ENCODE data around the gene NOTCH4.
"Not testable (repeated sequence)": the region's sequence is repeated elsewhere in the genome, so short reads cannot be mapped to it uniquely, and the experiment has no call there.

The NOTCH4 gene

GRCh38 chr6:32216998-32217397, 6.9 kb downstream of the NOTCH4 start:
- DNase-seq (ENCODE audit: low read depth in 2 of 2): no peak

- no peak for DNase-seq (ENCODE audit: low read depth in 2 of 2)
These were observed 7.6 kb downstream of the NOTCH4 start for GRCh38 chr6:32216285-32216684.

- no peak for DNase-seq (ENCODE audit: low read depth in 2 of 2)
These were observed 8.2 kb downstream of the NOTCH4 start for GRCh38 chr6:32215617-32216016.

DNA sequence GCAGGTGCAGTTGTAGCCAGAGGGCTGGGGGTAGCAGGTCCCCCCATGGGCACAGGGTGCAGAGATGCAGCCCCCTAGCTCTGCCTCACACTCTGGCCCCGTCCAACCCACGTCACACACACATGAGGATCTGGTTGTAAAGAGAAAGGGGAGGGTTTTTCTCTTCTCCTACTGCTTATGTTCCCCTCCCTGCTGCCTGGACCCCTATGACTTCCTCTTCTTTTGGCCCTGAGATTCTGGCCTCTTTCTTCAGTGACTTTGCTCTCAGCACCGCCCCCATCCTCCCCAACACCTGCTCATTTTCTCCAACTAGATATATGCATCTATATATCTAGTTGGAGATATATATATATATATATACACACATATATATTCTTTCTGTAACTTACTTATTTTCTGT, 9.7 kb downstream of the NOTCH4 start:
- no peak for DNase-seq (ENCODE audit: low read depth in 2 of 2)

DNA sequence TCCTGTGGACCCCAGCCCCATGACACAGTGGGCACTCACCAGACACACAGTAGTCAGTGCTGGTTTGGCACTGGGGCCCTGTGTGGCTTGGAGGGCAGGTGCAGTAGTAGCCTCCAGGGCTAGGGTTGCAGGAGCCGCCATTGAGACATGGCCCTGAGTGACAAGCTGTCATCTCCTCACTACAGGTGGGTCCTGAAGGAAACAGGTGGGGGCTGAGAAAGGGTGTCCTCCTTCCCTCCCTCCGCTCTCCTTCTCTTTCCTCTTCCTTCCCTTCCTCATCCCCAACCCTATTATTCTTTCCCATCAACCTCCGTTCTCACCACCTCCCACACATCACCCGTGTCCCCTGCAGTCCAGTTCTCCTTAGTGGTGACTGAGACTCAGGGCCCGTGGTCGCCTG, 10.2 kb downstream of the NOTCH4 start:
- DNase-seq (ENCODE audit: low read depth in 2 of 2): no peak

DNA sequence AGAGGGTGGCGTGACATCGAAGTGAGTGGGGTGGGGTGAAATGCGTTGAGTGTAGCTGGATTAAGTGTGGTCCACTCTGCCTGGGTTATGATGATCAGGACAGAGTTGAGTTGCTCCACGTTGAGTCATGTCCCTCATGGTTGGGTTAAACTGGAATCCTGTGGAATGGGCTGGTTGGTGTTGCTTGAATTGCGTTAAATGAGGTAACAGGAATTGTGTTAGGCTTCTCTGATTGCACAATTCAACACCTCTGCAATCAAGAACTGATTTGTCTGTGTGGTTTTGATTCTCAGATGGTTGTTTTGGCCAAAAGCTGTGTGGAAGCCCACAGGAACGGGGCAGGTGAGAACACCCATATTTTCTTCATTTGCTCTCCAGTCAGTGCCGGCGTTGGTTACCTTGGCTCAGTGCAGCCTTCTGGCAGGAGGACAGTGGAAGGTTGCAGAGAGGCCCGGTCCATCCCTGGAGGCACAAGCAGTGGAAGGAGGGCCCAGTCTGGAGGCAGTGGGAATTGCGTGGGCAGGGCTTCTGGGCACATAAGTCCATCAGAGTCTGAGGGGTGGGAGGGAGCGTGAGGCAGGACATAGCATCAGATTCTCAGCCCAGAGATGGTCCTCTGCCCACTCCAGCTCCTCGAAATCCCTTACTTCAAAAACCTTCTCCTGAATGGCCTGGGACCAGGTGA, 11.6 kb downstream of the NOTCH4 start:
- DNase-seq (ENCODE audit: low read depth in 2 of 2): no peak

DNA sequence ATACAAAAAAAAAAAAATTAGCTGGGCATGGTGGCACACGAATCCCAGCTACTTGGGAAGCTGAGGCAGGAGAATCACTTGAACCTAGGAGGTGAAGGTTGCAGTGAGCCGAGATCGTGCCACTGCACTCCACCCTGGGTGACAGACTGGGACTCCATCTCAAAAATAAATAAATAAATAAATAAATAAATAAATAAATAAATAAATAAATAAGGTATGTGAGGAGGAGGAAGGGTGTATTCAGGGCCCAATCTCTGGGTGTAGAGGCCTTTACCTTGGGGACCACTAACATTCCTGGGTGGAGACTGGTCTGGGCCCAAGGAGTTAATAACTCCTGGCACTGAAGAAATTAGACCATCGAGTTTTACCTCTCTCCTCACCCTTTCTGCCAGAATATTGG, 12.4 kb downstream of the NOTCH4 start:
- DNase-seq (ENCODE audit: low read depth in 2 of 2): not testable (repeated sequence)

DNA sequence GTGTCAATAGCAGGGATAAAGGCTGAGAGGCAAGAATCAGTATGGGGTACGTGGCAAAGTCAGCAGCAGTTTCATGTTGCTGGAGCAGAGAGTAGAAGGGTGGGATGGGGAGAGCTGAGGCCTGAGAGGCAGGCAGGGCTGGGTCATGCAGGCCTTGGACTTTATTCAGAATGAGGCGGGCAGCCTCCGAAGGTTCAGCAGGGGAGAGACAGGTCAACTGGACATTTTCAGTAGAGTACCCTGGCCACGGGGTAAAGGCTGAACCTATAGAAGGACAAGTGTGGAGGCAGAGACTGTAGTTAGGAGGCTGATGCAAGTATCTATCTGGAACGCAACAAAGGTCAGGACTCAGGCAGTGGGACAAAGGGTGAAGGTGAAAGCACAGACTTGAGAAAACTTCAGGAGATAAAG, 13.7 kb downstream of the NOTCH4 start:
- DNase-seq (ENCODE audit: low read depth in 2 of 2): no peak

GRCh38 chr6:32208996-32209395, 14.9 kb downstream of the NOTCH4 start:
- DNase-seq (ENCODE audit: low read depth in 2 of 2): no peak

GRCh38 chr6:32204268-32204715, 19.6 kb downstream of the NOTCH4 start:
- DNase-seq (ENCODE audit: low read depth in 2 of 2): no peak

- DNase-seq (ENCODE audit: low read depth in 2 of 2): no peak
These were observed 20.2 kb downstream of the NOTCH4 start for GRCh38 chr6:32203426-32204267.

- no peak for DNase-seq (ENCODE audit: low read depth in 2 of 2)
These were observed 21.7 kb downstream of the NOTCH4 start for GRCh38 chr6:32202186-32202585.

GRCh38 chr6:32200711-32201475, 23.0 kb downstream of the NOTCH4 start:
- no peak for DNase-seq (ENCODE audit: low read depth in 2 of 2)

GRCh38 chr6:32198866-32199265, 25.0 kb downstream of the NOTCH4 start:
- DNase-seq (ENCODE audit: low read depth in 2 of 2): no peak

DNA sequence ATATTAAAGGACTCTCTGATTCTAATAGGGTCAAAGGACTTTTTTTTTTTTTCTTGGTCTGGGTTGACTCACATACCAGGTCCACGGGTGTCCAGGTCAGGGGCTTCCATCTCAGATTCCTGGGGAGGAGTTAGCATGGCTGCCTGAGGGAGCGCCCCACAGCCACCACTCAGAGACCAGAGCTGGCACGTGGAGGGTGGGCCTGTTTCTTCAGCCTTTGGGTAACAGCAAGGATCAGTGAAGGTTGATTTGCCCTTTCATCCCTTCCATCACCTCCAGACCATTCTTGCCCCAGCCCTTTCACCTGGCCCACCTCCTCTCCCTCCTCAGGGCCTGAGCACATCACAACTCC, 25.5 kb downstream of the NOTCH4 start:
- DNase-seq (ENCODE audit: low read depth in 2 of 2): no peak

DNA sequence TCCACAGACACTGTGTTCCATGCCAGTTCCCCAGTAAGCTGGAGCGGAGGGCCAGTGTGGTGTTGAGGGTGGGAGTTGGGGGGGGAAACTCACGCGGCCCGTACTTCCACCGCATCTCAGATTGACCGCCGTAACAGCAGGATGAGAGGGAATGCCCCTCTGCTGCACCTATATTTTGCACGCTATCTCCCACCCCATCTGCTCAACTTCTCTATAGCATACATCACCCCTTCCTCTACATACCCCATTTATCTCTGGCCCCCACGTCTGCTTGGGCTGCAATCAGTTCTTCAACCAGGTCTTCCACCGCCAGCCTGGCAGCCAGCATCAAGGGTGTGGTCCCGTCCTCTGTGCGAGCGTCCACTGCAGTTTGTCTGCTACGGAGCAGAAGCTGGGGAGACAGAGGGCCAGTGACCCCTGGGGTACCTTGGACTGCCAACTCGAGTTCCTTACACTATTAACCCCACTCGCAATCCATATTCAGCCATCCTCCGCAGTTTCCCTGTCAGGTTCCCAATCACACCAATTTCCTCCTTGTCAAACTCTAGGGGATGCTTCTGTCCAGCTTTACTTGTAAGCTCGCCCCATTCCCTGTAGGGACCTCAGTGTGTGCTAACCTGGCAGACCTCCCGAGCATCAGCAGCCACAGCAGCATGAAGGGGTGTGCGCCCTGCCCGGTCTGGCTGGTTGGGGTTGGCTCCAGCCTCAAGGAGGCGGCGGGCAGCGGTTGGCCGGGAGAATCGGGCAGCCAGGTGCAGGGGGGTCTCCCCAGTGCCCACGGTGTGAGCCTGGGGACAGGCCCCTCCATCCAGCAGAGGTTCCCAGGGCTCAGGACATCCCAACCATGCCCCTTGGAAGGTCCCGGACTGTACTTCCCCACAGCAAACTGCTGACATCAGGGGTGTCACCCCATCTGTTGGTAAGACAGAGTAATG, 26.9 kb downstream of the NOTCH4 start:
- no peak for DNase-seq (ENCODE audit: low read depth in 2 of 2)

- no peak for DNase-seq (ENCODE audit: low read depth in 2 of 2)
These were observed 27.8 kb downstream of the NOTCH4 start for GRCh38 chr6:32195902-32196681.

- peak; percentile 99 to 100 for DNase-seq (ENCODE audit: low read depth in 2 of 2)
These were observed 28.3 kb downstream of the NOTCH4 start for GRCh38 chr6:32195652-32195901.

DNA sequence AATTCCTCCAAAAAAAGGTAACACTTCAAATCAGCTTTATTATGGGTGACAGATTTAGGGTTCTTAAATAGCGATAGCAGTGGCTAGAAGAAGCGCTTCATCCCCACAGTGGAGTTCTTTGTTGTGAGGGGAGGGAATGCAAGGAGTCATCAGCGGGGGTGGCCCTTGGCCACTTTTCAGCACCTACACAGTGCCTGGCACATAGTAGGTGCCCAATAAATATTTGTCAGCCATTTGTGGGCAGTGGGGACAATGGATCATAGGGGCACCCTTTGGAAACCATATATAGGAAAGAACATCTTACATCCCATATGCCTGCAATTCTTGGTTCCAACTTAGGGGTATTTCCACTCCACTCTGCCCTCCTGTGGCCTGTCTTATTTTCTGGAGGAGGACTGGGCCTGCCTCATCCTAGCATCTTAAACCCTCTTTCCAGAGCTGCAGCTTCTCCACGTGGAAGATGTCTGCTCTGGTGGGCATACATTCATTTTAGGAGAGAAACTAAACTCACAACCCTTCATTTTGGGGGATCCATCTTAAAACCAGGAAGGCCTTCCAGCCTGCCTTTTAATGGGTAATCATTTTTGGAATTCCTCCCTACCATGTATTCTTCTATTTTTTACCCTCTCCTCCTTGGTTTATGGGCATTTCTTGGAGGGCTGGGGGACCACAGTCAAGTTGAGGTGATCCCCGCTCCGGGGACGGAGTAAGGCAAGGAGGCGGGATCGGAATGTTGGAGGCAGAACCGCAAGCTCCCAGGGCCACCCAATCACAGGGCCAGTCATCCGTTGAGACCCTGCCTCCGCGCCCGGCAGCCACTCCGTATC, 28.8 kb downstream of the NOTCH4 start:
- no peak for DNase-seq (ENCODE audit: low read depth in 2 of 2)

- DNase-seq (ENCODE audit: low read depth in 2 of 2): no peak
These were observed 29.5 kb downstream of the NOTCH4 start for GRCh38 chr6:32194388-32194787.

Measured in stimulated activated CD4-positive, alpha-beta T cell treated with anti-CD3 and anti-CD28 coated beads, Interleukin-1b, Interleukin-23, amount 100 ng/mL, for 1 hour (primary cell).